PFSK-1 (cell line): ENCODE measurements around the gene HOXB3.

Source experiments
- FOXP2 ChIP-seq: optimal IDR thresholded peaks from 2 replicates; pipeline ENCODE3; 2011; ENCODE audit warnings: borderline replicate concordance, control low read depth, inconsistent platforms; ENCODE audit not compliant: insufficient read depth; ENCODE audit errors: extremely low read length, extremely low read depth
- POLR2AphosphoS5 ChIP-seq: IDR thresholded peaks from 2 replicates; pipeline ENCODE4 v1.6.1; 2012; ENCODE audit warnings: low read depth, mild to moderate bottlenecking, control low read depth, low read length, moderate library complexity
- REST ChIP-seq, 2 experiments: IDR thresholded peaks; 2 replicates each; pipeline versions ENCODE4 v1.6.1 to v1.8.0; 2011 to 2012; ENCODE audit warnings: low read depth in 2 of 2, low read length in 2 of 2, control low read depth in 1 of 2, inconsistent platforms in 1 of 2, mild to moderate bottlenecking in 1 of 2, moderate library complexity in 1 of 2; ENCODE audit not compliant: insufficient read depth in 1 of 2
- SIN3A ChIP-seq: IDR thresholded peaks from 2 replicates; pipeline ENCODE4 v1.6.1; 2012; ENCODE audit warnings: mild to moderate bottlenecking, low read length, moderate library complexity, borderline replicate concordance; ENCODE audit not compliant: insufficient read depth
- TAF1 ChIP-seq: IDR thresholded peaks from 2 replicates; pipeline ENCODE4 v1.6.1; 2012; ENCODE audit warnings: low read length, control low read depth, borderline replicate concordance; ENCODE audit not compliant: insufficient read depth

Gene HOXB3

GRCh38 chr17:48596735-48597527 is 6.9 kb upstream of the HOXB3 start:
- TF ChIP-seq POLR2AphosphoS5 (no peak), TAF1 (no peak), FOXP2 (no peak), SIN3A (no peak), REST (IDR thresholded peaks at IDR 0.05; ENCODE audit: insufficient read depth in 1 of 2, low read depth in 2 of 2, low read length in 2 of 2) (no peak)

GRCh38 chr17:48596000-48596734 is 6.1 kb upstream of the HOXB3 start:
- TF ChIP-seq REST (IDR thresholded peaks at IDR 0.05; ENCODE audit: insufficient read depth in 1 of 2, low read depth in 2 of 2, low read length in 2 of 2): no peak
- TF ChIP-seq TAF1: no peak
- TF ChIP-seq FOXP2: no peak
- TF ChIP-seq POLR2AphosphoS5: no peak
- TF ChIP-seq SIN3A: no peak

DNA sequence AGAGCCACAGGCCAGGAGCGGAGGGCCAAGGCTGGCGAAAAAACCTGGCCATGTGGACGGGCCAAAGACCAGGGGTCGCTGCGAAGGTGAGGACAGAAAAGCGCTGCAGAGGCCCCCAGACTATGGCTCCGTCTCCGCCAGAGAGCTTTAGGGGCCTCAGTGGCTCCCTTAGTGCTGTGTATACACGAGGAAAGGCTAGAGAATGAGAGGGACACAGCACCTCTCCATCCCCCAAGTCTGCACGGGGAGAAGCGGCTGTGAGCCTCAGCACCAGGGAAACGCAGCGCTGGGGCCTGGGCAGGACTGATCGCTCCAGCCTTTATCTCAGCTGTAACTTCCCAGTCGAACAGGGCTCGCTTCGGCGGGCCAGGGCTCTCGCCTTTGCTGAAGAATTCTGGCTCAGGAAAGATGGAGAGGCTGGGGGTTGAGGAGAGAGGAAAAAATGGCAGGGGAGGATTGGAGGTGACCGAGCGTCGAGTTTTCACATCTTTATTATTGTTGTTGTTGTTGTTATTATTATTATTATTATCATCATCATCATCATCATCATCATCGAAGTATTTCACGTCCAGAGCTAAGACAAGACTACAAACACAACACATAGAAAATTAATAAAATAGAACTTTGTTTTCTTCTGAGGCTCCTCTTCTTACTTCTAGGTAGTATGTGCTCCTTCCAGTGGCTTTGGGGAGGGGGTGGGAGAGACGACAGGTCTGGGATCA is 5.4 kb upstream of the HOXB3 start:
- no peak for TF ChIP-seq SIN3A
- TF ChIP-seq POLR2AphosphoS5: no peak
- no peak for TF ChIP-seq REST (IDR thresholded peaks at IDR 0.05; ENCODE audit: insufficient read depth in 1 of 2, low read depth in 2 of 2, low read length in 2 of 2)
- no peak for TF ChIP-seq TAF1
- TF ChIP-seq FOXP2: no peak

- no peak for TF ChIP-seq TAF1
- TF ChIP-seq SIN3A: no peak
- TF ChIP-seq FOXP2: no peak
- TF ChIP-seq REST (IDR thresholded peaks at IDR 0.05; ENCODE audit: insufficient read depth in 1 of 2, low read depth in 2 of 2, low read length in 2 of 2): no peak
- TF ChIP-seq POLR2AphosphoS5: no peak
These were observed 4.7 kb upstream of the HOXB3 start for GRCh38 chr17:48594538-48595277.
